Esophagus squamous epithelium (tissue), 4 donors: ENCODE measurements around the gene TRPC5OS.

Source experiments
- POLR2A ChIP-seq, 4 donors: fragments of 450-650 bp; IDR thresholded peaks; one replicate each; pipeline ENCODE4 v1.6.1; 2017; ENCODE audit warnings: antibody characterized with exemption in 4 of 4, mild to moderate bottlenecking in 4 of 4, moderate library complexity in 3 of 4
- TF ChIP-seq, protein P1 (sequence below), 6 experiments: fragments of 450-650 bp in 4 of 6; fragments of 200-600 bp in 2 of 6; sonication (generic) in 2 of 6; IDR thresholded peaks; one replicate each; pipeline ENCODE4 v1.5.1; 2016 to 2019; ENCODE audit warnings: antibody characterized with exemption in 6 of 6, mild to moderate bottlenecking in 4 of 6, moderate library complexity in 4 of 6

DNA sequence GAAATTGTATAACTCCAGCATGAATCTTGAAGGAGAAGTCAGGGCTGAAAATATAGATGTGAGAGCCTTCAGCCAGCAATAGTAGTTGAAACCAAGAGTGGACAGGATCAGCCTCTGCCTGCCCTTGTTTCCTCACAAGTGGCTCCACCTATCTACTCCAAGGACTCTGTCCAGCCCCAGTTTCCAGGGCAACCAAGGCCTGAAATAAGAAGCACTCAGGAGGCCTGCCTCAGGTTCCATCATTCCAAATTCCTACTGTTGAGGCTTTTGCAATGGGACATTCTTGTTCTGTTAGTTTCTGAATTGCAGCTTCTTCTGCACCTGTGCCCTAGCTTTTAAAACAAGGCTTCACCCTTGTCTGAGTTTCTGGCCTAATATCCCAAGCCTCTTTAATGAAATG is 41.6 kb downstream of the TRPC5OS start:
- TF ChIP-seq, protein P1, sequence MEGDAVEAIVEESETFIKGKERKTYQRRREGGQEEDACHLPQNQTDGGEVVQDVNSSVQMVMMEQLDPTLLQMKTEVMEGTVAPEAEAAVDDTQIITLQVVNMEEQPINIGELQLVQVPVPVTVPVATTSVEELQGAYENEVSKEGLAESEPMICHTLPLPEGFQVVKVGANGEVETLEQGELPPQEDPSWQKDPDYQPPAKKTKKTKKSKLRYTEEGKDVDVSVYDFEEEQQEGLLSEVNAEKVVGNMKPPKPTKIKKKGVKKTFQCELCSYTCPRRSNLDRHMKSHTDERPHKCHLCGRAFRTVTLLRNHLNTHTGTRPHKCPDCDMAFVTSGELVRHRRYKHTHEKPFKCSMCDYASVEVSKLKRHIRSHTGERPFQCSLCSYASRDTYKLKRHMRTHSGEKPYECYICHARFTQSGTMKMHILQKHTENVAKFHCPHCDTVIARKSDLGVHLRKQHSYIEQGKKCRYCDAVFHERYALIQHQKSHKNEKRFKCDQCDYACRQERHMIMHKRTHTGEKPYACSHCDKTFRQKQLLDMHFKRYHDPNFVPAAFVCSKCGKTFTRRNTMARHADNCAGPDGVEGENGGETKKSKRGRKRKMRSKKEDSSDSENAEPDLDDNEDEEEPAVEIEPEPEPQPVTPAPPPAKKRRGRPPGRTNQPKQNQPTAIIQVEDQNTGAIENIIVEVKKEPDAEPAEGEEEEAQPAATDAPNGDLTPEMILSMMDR (IDR thresholded peaks at IDR 0.05): no peak
- no peak for TF ChIP-seq POLR2A (IDR thresholded peaks at IDR 0.05)
